HG03280 (cell line): ENCODE data around the gene ATP5F1D.
"Not testable (repeated sequence)": the region's sequence is repeated elsewhere in the genome, so short reads cannot be mapped to it uniquely, and the experiment has no call there.

Experiments
- ATAC-seq: cut with Tn5 transposase; IDR thresholded peaks from one replicate; pipeline ENCODE4 v1.9.1; 2021; ENCODE audit warnings: mild to moderate bottlenecking, moderate library complexity; ENCODE audit not compliant: unreplicated experiment

The ATP5F1D gene

GRCh38 chr19:1245494-1246264 is 4.1 kb downstream of the ATP5F1D start:
- no peak for ATAC-seq

- not testable (repeated sequence) for ATAC-seq
Observed at GRCh38 chr19:1246265-1247087, 4.9 kb downstream of the ATP5F1D start.

- no peak for ATAC-seq
Observed at GRCh38 chr19:1247748-1248138, 6.2 kb downstream of the ATP5F1D start.

- ATAC-seq = peak; percentile 10
Observed at GRCh38 chr19:1248139-1248785, 6.7 kb downstream of the ATP5F1D start, which contains the start of gene MIDN. MIDN (plus strand) TSS chr19:1248583; CDS start chr19:1250297, 1,714 bp downstream.

GRCh38 chr19:1248786-1249297 is 7.3 kb downstream of the ATP5F1D start:
- ATAC-seq = peak; percentile 28

GRCh38 chr19:1249298-1249989 is 7.9 kb downstream of the ATP5F1D start:
- ATAC-seq = peak; percentile 53

GRCh38 chr19:1249990-1250436 is 8.5 kb downstream of the ATP5F1D start:
- ATAC-seq = no peak

- no peak for ATAC-seq
Observed at GRCh38 chr19:1250437-1251260, 9.1 kb downstream of the ATP5F1D start.

- no peak for ATAC-seq
Observed at GRCh38 chr19:1251330-1252220, 10.0 kb downstream of the ATP5F1D start.

- no peak for ATAC-seq
Observed at GRCh38 chr19:1252221-1252820, 10.8 kb downstream of the ATP5F1D start.

- ATAC-seq = no peak
Observed at GRCh38 chr19:1252821-1253513, 11.4 kb downstream of the ATP5F1D start.

GRCh38 chr19:1253514-1254080 is 12.0 kb downstream of the ATP5F1D start:
- ATAC-seq = no peak

- no peak for ATAC-seq
Observed at GRCh38 chr19:1254081-1254527, 12.6 kb downstream of the ATP5F1D start.

GRCh38 chr19:1254530-1255185 is 13.1 kb downstream of the ATP5F1D start:
- ATAC-seq = no peak

GRCh38 chr19:1255186-1256161 is 13.9 kb downstream of the ATP5F1D start:
- no peak for ATAC-seq
